Stimulated activated CD8-positive, alpha-beta memory T cell treated with anti-CD3 and anti-CD28 coated beads, Interleukin-7, amount 100 ng/mL, for 24 hours (primary cell): ENCODE results near the gene CHPF.

Experiments used
- DNase-seq: peaks from one replicate; pipeline ENCODE4 v3.0.0-alpha.2; 2020; ENCODE audit warnings: low read depth

CHPF gene

GRCh38 chr2:219513787-219514186 is 29.8 kb downstream of the CHPF start:
- DNase-seq = no peak

- no peak for DNase-seq
Measured at GRCh38 chr2:219512524-219513216, 30.9 kb downstream of the CHPF start.

DNA sequence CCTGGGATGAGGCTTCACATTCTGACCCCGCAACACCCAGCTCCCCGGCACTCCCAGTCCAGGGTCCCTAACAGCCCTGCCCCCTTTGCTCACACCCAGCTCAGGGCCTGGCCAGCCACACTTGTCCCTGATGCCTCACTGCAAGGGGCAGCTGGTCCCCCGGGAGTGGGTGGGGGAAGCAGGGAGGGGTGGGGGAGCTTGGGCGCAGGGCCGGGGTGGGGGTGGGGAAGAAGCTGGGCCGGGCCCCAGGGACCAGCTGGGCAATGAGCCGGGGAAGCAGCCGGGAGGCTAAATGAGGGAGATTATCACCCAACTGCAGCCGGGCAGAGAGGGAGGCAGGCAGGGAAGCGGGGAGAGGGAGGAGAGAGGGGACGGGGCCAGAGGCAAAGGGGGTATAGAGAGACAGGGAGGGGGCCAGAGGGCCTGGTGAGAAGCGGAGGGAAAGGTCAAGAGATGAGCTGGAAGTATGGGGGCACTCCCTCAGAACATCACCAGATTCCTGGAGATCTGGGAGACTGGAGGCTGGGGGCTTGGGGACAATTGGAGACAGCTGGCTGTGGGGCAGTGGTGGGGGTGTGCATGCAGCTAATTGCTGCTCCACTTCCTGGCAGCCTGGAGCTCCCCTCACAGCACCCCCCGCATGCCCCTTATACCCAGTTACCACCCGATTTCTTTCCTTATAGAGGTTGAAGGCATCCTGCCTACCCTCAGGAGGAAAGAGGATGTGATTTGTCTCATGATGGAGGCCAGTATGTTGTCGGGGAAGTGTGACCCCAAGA is 31.9 kb downstream of the CHPF start:
- DNase-seq = no peak

- DNase-seq = no peak
Measured at GRCh38 chr2:219510512-219511135, 33.0 kb downstream of the CHPF start.

GRCh38 chr2:219509780-219510511 is 33.7 kb downstream of the CHPF start:
- DNase-seq = no peak

DNA sequence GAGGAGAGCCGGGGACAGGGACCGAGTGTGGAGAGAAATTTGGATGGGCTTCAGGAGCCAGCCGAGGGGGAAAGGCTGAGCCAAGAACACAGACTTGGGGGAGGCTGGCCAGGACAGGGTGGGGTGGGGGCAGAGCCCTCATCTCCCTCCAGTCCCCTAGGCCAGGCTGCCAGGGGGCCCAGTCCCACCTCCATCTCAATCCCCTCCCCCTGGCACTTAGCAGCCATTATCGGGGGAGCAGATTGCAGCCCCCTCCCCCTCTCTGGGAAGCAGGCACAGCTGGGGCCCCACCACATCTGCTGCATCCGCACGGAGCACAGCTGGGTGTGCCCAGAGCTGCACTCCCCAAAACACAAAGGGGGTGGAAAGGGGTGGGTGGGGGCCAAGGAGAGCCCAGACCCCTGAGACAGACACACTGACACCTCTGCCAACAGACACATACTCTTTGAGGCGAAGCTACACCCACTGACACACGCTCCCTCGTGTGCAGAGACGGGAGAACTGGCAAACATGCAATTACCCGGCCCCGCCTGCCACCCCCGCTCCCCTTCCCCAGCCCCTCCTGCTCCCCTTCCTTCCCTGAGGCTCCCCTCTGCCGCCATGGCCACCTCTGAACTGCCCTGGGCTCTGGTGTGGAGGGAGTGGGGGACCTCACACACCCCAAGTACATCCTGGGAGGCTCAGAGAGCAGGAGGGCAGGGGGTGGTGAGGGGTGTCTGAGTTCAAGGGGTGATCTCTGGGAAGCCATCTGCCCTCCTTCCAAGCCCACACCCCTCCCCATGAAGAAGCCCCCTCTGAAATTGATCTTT is 34.4 kb downstream of the CHPF start:
- DNase-seq = no peak

DNA sequence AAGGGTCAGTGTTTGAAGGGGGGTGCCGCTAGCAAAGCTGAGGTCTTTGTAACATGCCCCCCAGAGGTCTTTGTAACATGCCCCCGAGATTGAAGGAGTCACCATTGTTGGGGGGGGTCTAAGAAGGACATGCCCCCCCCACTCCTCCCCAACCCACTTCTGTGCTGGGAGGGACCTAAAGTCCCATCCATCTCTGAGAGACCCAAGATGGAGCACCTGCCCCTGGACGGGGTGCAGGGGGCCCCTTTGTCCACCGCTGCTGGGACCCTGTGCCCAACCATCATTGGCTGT is 35.2 kb downstream of the CHPF start:
- DNase-seq = no peak

DNA sequence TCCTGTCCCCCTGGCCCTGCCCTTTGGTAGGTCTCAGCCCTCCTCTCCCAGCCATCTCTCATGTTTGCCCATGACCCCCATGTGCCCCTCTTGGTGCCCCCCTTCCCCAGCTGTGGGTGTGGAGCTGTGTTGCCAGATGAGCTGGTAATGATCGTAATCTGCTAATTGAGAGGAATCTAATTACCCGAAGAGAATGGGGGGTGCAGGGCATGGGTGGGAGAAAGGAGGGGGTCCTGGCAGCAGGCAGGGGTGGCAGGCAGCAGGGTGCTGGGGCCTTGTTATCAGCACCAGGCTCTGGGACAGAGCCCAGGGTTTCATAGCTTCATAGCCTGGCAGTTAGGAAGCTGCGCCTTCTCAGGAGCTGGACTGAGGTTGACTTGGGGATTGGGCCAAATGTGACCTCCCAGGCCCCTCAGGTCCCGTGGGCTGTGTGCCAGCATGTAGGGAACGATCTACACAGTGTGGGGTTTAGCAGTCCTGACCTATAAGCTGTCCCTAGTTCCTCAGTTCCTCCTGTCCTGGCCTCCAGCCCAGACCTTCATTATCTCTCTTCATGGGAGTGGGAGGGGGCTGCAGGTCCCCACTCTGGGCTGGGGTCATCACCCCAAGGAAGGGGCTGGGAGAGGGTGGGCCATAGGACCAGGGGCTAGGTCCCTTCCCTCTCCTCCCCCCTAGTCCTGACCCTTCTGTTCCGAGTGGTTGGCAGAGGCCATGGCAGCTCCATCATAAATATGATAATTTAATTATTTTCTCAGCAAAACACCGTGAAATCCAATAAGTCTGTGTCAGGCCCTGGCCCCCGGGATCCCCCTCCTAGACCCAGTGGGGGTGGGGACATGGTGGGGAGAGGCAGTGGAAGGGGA is 35.8 kb downstream of the CHPF start:
- DNase-seq = no peak

GRCh38 chr2:219506802-219507526 is 36.6 kb downstream of the CHPF start:
- DNase-seq = no peak

- DNase-seq = no peak
Measured at GRCh38 chr2:219506153-219506801, 37.3 kb downstream of the CHPF start.

- DNase-seq = no peak
Measured at GRCh38 chr2:219505585-219505984, 38.0 kb downstream of the CHPF start.

GRCh38 chr2:219502618-219503017 is 41.0 kb downstream of the CHPF start:
- no peak for DNase-seq

- no peak for DNase-seq
Measured at GRCh38 chr2:219501849-219502248, 41.8 kb downstream of the CHPF start.

- no peak for DNase-seq
Measured at GRCh38 chr2:219500135-219500534, 43.5 kb downstream of the CHPF start.

DNA sequence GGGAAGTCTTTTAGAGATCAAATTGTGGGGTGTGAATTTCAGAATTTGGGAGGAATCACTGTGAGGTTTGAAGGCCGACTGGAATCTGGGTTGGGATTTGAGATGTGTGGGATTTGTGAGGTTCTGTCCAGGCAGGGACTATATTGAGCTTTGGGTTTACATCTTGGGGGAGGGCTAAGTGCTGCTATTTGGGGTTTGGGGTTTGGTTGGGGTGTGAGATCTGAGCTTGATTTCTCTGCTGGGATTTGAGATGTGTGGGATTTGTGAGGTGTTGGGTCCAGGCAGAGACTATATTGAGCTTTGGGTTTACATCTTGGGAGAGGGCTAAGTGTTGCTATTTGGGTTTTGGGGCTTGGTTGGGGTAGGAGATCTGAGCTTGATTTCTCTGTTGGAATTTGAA is 44.1 kb downstream of the CHPF start:
- DNase-seq = no peak

DNA sequence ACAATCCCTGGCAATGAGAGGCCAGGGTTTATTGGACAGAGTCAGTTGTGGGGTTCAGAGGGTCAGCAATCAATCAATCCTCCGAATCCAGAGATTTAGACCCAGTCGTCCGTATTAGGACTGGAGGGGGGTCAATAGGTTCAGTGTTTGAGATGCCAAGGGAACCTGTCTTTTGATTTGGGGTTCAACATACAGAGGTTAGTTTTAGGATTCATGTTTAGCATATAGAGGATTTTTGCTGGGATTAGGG is 44.6 kb downstream of the CHPF start:
- DNase-seq = no peak

DNA sequence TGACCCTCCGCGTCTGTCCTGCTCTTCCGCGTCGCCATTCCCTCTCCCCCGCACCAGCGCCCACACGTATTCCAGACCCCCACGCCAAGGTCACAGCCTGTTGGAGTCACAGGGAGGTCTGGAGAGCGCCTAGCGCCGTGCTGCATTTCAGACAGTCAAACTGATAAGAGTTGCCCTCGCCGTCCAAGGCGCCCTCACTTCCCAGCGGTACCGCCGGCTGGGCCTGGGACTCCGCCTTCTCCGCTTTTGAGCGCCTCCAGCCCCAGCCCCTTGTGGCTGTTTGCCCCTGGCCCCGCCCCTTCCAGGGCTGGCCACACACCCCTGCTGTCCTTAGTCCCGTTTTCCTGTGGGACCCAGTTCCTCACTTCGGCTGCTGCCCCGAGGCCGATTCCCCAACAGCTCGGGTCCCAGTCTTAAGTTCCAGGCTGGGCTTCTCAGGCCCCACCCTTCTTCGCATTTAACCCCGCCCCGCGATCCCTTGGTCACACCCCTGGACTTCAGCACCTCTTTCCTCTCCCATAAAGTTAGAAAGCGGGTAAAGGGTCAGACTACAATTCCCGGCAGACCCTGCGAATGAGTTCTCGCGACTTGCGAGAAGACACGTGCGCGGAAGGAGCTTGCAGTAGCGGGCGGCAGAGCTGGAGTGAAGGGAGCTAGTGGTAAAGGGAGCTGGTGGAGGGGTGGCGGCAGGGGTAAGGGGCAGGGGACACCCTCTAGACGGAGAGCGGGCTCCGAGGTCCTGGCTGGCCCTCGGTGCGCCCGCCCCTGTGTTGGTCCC is 45.1 kb downstream of the CHPF start, which contains the start of gene GMPPA:
Gene GMPPA, plus strand, starts transcription at position 612 of the 778 bp plus-strand sequence. CDS start 1,085 bp downstream, outside the sequence.
- peak; percentile 81 for DNase-seq

DNA sequence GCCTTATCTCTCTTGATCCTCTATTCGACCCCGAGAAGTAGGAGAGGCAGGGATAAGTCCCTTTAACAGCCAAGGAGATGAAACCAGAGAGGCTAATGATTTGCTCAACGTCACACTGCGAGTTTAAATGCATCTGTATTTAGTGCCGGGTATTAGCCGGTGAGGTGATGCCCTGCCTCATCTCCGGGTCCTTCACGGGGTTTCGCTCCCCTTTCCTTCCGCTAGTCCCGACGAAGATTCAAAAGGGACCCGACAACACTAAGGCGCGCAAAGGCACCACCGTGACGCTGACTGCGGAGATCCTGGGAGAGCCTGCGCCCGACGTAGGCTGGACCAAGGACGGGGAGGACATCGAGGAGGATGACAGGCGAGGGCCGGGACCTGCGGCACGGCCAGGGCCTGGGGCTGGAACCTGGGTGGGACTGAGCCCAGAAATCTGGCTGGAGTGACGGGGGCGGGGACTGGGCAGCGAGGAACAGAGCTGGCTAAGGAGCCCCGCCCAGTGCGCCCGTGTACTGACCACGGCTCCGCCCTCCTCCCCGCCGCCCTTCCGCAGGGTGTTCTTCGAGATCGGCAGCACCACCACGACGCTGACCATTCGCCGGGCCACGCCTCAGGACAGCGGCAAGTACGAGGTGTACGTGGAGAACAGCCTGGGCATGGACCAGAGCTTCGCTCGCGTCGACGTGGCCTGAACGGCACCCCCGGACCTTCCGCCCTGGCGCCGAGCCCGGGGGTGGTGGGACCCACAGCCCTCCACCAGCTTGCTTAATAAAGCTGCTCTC is 45.9 kb downstream of the CHPF start:
- no peak for DNase-seq
